Ishikawa (cell line): ENCODE measurements around the gene PREP.

ENCODE experiments used
- CEBPB ChIP-seq: IDR thresholded peaks from 2 replicates; pipeline ENCODE4 v1.6.1; 2012
- CREB1 ChIP-seq: IDR thresholded peaks from 2 replicates; pipeline ENCODE4 v1.6.1; 2012; ENCODE audit warnings: low read depth
- EGR1 ChIP-seq: IDR thresholded peaks from 2 replicates; pipeline ENCODE4 v1.6.1; 2012
- EP300 ChIP-seq: IDR thresholded peaks from 2 replicates; pipeline ENCODE4 v1.6.1; 2012; ENCODE audit warnings: borderline replicate concordance
- FOXM1 ChIP-seq: IDR thresholded peaks from 2 replicates; pipeline ENCODE4 v1.6.1; 2012; ENCODE audit warnings: low read depth, borderline replicate concordance
- NFIC ChIP-seq: IDR thresholded peaks from 2 replicates; pipeline ENCODE4 v1.6.1; 2012
- RAD21 ChIP-seq: IDR thresholded peaks from 2 replicates; pipeline ENCODE4 v1.6.1; 2012; ENCODE audit warnings: low read depth
- TAF1 ChIP-seq: IDR thresholded peaks from 2 replicates; pipeline ENCODE4 v1.6.1; 2012; ENCODE audit warnings: low read depth, mild to moderate bottlenecking
- TCF12 ChIP-seq: IDR thresholded peaks from 2 replicates; pipeline ENCODE4 v1.6.1; 2012; ENCODE audit warnings: low read depth
- TEAD4 ChIP-seq: IDR thresholded peaks from 2 replicates; pipeline ENCODE4 v1.6.1; 2012
- YY1 ChIP-seq: IDR thresholded peaks from 2 replicates; pipeline ENCODE4 v1.6.1; 2012; ENCODE audit warnings: low read depth
- ZBTB7A ChIP-seq: IDR thresholded peaks from 2 replicates; pipeline ENCODE4 v1.6.1; 2012; ENCODE audit warnings: low read depth
- TF ChIP-seq, protein P1 (sequence below): IDR thresholded peaks from 2 replicates; pipeline ENCODE4 v1.6.1; 2012
- TF ChIP-seq, protein P2 (sequence below): IDR thresholded peaks from 2 replicates; pipeline ENCODE4 v1.6.1; 2012
- TF ChIP-seq, protein P3 (sequence below): IDR thresholded peaks from 2 replicates; pipeline ENCODE4 v1.6.1; 2012; ENCODE audit warnings: low read depth, mild to moderate bottlenecking

The PREP gene

DNA sequence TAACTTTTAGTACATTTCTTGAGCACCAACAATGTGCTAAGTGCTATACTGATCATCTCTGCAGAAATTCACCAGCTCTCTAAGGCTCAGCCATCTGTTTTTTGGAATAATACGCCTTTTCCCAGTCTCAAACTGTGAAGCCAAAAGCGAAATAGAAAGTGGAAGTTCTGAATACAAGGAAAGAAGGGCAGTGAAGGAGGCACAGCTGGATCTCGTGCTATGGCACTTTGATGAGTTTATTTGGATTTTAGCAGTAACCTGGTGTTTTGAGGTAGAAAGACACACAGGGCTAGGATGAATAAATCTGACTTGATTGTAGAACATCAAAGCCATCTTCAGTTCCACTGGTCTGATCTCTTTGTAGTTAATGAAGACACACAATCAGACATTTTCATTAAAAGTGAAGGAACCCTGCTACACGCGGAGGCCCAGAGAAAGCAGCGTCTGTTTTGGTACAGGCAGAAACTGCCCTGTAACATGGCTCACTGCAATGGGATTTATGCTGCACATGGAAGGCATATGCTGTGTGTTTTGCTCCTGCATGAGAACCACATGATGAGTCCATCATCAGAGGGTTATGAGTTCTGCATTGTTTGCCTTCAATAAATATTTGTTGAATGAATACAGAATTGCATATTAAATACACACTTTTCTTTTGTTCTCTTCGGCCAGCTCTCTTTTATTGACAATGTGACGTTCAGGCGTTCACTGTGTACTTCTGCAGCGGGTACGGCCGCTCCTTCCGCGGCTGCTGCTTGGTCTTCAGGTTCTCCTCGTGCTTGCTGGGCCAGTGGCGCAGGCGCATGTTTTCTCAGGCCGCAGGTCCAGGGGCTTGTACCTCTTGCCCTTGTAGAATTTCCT is 100.9 kb downstream of the PREP start:
- no peak for TF ChIP-seq FOXM1
- TF ChIP-seq TAF1 = no peak
- TF ChIP-seq, protein P1, sequence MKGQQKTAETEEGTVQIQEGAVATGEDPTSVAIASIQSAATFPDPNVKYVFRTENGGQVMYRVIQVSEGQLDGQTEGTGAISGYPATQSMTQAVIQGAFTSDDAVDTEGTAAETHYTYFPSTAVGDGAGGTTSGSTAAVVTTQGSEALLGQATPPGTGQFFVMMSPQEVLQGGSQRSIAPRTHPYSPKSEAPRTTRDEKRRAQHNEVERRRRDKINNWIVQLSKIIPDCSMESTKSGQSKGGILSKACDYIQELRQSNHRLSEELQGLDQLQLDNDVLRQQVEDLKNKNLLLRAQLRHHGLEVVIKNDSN = no peak
- TF ChIP-seq EP300 = no peak
- TF ChIP-seq, protein P2, sequence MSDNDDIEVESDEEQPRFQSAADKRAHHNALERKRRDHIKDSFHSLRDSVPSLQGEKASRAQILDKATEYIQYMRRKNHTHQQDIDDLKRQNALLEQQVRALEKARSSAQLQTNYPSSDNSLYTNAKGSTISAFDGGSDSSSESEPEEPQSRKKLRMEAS = no peak
- TF ChIP-seq, protein P3, sequence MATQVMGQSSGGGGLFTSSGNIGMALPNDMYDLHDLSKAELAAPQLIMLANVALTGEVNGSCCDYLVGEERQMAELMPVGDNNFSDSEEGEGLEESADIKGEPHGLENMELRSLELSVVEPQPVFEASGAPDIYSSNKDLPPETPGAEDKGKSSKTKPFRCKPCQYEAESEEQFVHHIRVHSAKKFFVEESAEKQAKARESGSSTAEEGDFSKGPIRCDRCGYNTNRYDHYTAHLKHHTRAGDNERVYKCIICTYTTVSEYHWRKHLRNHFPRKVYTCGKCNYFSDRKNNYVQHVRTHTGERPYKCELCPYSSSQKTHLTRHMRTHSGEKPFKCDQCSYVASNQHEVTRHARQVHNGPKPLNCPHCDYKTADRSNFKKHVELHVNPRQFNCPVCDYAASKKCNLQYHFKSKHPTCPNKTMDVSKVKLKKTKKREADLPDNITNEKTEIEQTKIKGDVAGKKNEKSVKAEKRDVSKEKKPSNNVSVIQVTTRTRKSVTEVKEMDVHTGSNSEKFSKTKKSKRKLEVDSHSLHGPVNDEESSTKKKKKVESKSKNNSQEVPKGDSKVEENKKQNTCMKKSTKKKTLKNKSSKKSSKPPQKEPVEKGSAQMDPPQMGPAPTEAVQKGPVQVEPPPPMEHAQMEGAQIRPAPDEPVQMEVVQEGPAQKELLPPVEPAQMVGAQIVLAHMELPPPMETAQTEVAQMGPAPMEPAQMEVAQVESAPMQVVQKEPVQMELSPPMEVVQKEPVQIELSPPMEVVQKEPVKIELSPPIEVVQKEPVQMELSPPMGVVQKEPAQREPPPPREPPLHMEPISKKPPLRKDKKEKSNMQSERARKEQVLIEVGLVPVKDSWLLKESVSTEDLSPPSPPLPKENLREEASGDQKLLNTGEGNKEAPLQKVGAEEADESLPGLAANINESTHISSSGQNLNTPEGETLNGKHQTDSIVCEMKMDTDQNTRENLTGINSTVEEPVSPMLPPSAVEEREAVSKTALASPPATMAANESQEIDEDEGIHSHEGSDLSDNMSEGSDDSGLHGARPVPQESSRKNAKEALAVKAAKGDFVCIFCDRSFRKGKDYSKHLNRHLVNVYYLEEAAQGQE = no peak
- TF ChIP-seq RAD21 = no peak
- TF ChIP-seq CEBPB = no peak
- TF ChIP-seq YY1 = no peak
- TF ChIP-seq EGR1 = no peak
- TF ChIP-seq CREB1 = no peak
- TF ChIP-seq NFIC = no peak
- no peak for TF ChIP-seq TCF12
- TF ChIP-seq TEAD4 = no peak
- no peak for TF ChIP-seq ZBTB7A

DNA sequence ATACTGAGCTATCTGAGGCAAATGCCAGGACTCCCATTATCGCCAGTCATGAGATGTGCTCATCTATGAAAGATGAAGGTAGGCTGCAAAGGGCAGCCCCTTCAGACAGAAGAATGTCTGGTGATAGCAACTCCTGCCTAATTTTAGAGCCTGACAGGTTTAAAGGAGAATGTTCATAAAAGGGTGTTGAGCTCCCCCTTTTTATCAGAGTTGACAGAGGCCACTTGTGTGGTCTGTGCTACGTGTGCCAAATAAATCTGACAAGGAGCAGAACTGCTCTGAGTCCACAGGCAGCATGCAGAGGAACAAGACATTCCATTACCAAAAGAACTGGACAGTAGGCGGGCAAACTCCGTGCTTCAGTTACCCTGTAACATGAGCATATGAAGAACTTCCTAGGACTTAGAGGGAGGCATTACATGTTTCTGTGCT is 101.8 kb downstream of the PREP start:
- TF ChIP-seq NFIC (no peak), YY1 (no peak), CEBPB (no peak), TCF12 (no peak), TAF1 (no peak), TEAD4 (no peak), ZBTB7A (no peak), EP300 (no peak), EGR1 (no peak), RAD21 (no peak), CREB1 (no peak), FOXM1 (no peak)
- TF ChIP-seq, protein P1 = no peak
- TF ChIP-seq, protein P3 = no peak
- TF ChIP-seq, protein P2 = no peak

DNA sequence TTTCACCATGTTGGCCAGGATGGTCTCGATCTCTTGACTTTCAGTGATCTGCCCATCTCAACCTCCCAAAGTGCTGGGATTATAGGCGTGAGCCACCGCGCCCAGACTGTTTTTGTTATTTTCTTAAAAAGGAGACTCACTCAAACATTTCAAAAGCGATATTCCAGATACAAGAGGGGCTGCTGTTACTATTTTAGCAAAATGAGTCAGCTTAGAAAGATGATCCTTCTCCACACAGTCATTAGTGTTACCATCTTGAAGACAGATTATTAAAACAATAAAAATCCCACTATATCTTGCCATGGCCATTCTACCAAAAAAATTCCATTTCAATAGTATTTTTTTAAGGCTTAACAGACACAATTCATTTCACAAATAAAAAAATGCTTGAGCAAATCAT is 102.8 kb downstream of the PREP start:
- TF ChIP-seq FOXM1 = no peak
- TF ChIP-seq, protein P3 = no peak
- TF ChIP-seq NFIC = no peak
- TF ChIP-seq ZBTB7A = no peak
- TF ChIP-seq EP300 = no peak
- TF ChIP-seq CREB1 = no peak
- TF ChIP-seq TEAD4 = no peak
- TF ChIP-seq, protein P2 = no peak
- TF ChIP-seq CEBPB = no peak
- no peak for TF ChIP-seq EGR1

DNA sequence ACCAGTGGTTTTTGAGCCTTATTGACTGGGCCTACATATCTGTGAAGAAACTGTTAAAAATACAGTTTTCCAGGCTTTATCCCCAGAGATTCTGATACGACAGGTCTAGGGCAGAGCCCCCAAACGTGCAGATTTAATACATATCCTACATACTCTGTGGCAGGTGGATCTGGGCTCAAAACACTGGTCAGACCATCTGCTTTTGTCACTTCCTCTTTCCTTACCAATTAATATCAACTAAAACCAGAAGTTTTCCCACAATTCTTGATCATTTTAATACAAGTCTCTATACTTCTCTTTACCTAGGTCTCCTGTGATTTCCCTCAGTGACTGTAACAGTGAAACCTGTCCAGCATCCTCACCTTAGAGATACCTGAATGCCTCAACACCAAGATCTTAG is 108.8 kb downstream of the PREP start:
- TF ChIP-seq RAD21 (no peak), NFIC (no peak), TAF1 (no peak), TCF12 (no peak), EP300 (no peak), EGR1 (no peak), CREB1 (no peak), YY1 (no peak), ZBTB7A (no peak), CEBPB (no peak), FOXM1 (no peak), TEAD4 (no peak)
- TF ChIP-seq, protein P2 = no peak
- TF ChIP-seq, protein P1 = no peak
- TF ChIP-seq, protein P3 = no peak
